ENCODE measurements around the gene ZXDC.

The ZXDC gene

GRCh38 chr3:126406389-126407296 lies 69.0 kb downstream of the ZXDC start:
- DNase-seq (ENCODE audit: insufficient read length, low spot score) (no peak), FAIRE-seq (no peak)
- TF ChIP-seq POU2F2 (IDR thresholded peaks at IDR 0.05; ENCODE audit: low read depth, low read length) (no peak), POLR2AphosphoS5 (IDR thresholded peaks at IDR 0.05; ENCODE audit: low read depth, low read length) (no peak), SPI1 (IDR thresholded peaks at IDR 0.05; ENCODE audit: low read depth, low read length) (no peak), TAF1 (IDR thresholded peaks at IDR 0.05; ENCODE audit: low read depth, low read length) (no peak), PAX5 (IDR thresholded peaks at IDR 0.05; ENCODE audit: insufficient read depth, low read length, severe bottlenecking) (no peak)

GRCh38 chr3:126402666-126403302 lies 72.9 kb downstream of the ZXDC start:
- no peak for FAIRE-seq
- no peak for DNase-seq (ENCODE audit: insufficient read length, low spot score)
- TF ChIP-seq TAF1 (IDR thresholded peaks at IDR 0.05; ENCODE audit: low read depth, low read length) = no peak
- no peak for TF ChIP-seq POU2F2 (IDR thresholded peaks at IDR 0.05; ENCODE audit: low read depth, low read length)
- TF ChIP-seq SPI1 (IDR thresholded peaks at IDR 0.05; ENCODE audit: low read depth, low read length) = no peak
- TF ChIP-seq POLR2AphosphoS5 (IDR thresholded peaks at IDR 0.05; ENCODE audit: low read depth, low read length) = no peak
- no peak for TF ChIP-seq POLR2A (IDR thresholded peaks at IDR 0.05; ENCODE audit: low read depth, low read length)
- TF ChIP-seq PAX5 (IDR thresholded peaks at IDR 0.05; ENCODE audit: insufficient read depth, low read length, severe bottlenecking) = no peak

GRCh38 chr3:126402178-126402577 lies 73.5 kb downstream of the ZXDC start:
- DNase-seq (ENCODE audit: insufficient read length, low spot score) (no peak), FAIRE-seq (no peak)
- TF ChIP-seq PAX5 (IDR thresholded peaks at IDR 0.05; ENCODE audit: insufficient read depth, low read length, severe bottlenecking) = no peak
- TF ChIP-seq TAF1 (IDR thresholded peaks at IDR 0.05; ENCODE audit: low read depth, low read length) = no peak
- no peak for TF ChIP-seq POLR2A (IDR thresholded peaks at IDR 0.05; ENCODE audit: low read depth, low read length)
- no peak for TF ChIP-seq POLR2AphosphoS5 (IDR thresholded peaks at IDR 0.05; ENCODE audit: low read depth, low read length)
- TF ChIP-seq SPI1 (IDR thresholded peaks at IDR 0.05; ENCODE audit: low read depth, low read length) = no peak

DNA sequence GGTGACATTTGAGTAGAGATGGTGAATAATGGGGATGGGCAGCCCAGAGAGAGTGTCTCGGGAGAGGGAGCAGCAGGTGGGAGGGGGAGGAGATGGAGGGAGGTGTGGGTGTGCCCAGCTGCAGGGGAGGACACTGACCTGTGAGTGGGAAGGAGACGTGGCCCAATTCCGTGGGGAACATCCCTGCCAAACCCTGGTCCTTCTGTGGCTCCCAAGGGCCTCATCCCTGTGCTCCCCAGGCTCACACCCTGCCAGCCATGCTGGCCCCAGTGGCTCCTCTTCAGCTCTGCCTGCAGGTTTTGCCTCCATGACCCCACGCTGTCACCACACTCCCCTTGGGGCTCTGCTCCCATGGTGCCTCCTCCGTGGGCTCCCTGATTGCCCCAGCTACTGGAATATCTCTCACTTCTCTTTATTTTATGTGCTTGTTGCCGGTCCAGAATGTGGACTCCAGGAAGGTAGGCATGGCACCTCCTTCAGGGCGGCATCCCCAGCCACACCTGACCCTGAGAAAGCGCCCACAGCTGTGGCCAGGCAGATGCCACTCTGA lies 74.0 kb downstream of the ZXDC start:
- DNase-seq (ENCODE audit: insufficient read length, low spot score) (no peak), FAIRE-seq (no peak)
- TF ChIP-seq PAX5 (IDR thresholded peaks at IDR 0.05; ENCODE audit: insufficient read depth, low read length, severe bottlenecking) = no peak
- no peak for TF ChIP-seq TAF1 (IDR thresholded peaks at IDR 0.05; ENCODE audit: low read depth, low read length)
- no peak for TF ChIP-seq SPI1 (IDR thresholded peaks at IDR 0.05; ENCODE audit: low read depth, low read length)
- TF ChIP-seq POU2F2 (IDR thresholded peaks at IDR 0.05; ENCODE audit: low read depth, low read length) = no peak
- TF ChIP-seq POLR2AphosphoS5 (IDR thresholded peaks at IDR 0.05; ENCODE audit: low read depth, low read length) = no peak
- TF ChIP-seq POLR2A (IDR thresholded peaks at IDR 0.05; ENCODE audit: low read depth, low read length) = no peak

GRCh38 chr3:126399756-126400155 lies 75.9 kb downstream of the ZXDC start:
- TF ChIP-seq POLR2A (IDR thresholded peaks at IDR 0.05; ENCODE audit: low read depth, low read length) (no peak), TAF1 (IDR thresholded peaks at IDR 0.05; ENCODE audit: low read depth, low read length) (no peak), POU2F2 (IDR thresholded peaks at IDR 0.05; ENCODE audit: low read depth, low read length) (no peak), POLR2AphosphoS5 (IDR thresholded peaks at IDR 0.05; ENCODE audit: low read depth, low read length) (no peak), PAX5 (IDR thresholded peaks at IDR 0.05; ENCODE audit: insufficient read depth, low read length, severe bottlenecking) (no peak), SPI1 (IDR thresholded peaks at IDR 0.05; ENCODE audit: low read depth, low read length) (no peak)
- no peak for DNase-seq (ENCODE audit: insufficient read length, low spot score)
- FAIRE-seq = no peak

GRCh38 chr3:126399351-126399735 lies 76.3 kb downstream of the ZXDC start:
- FAIRE-seq = no peak
- TF ChIP-seq SPI1 (IDR thresholded peaks at IDR 0.05; ENCODE audit: low read depth, low read length) (no peak), POU2F2 (IDR thresholded peaks at IDR 0.05; ENCODE audit: low read depth, low read length) (no peak), PAX5 (IDR thresholded peaks at IDR 0.05; ENCODE audit: insufficient read depth, low read length, severe bottlenecking) (no peak), POLR2AphosphoS5 (IDR thresholded peaks at IDR 0.05; ENCODE audit: low read depth, low read length) (no peak)
- DNase-seq (ENCODE audit: insufficient read length, low spot score) = no peak

- TF ChIP-seq TAF1 (IDR thresholded peaks at IDR 0.05; ENCODE audit: low read depth, low read length) (no peak), PAX5 (IDR thresholded peaks at IDR 0.05; ENCODE audit: insufficient read depth, low read length, severe bottlenecking) (no peak), POLR2AphosphoS5 (IDR thresholded peaks at IDR 0.05; ENCODE audit: low read depth, low read length) (no peak), POU2F2 (IDR thresholded peaks at IDR 0.05; ENCODE audit: low read depth, low read length) (no peak), POLR2A (IDR thresholded peaks at IDR 0.05; ENCODE audit: low read depth, low read length) (no peak), SPI1 (IDR thresholded peaks at IDR 0.05; ENCODE audit: low read depth, low read length) (no peak)
- no peak for FAIRE-seq
These were observed 77.0 kb downstream of the ZXDC start for GRCh38 chr3:126398423-126399350.

GRCh38 chr3:126397610-126398422 lies 77.9 kb downstream of the ZXDC start:
- DNase-seq (ENCODE audit: insufficient read length, low spot score) (no peak), FAIRE-seq (no peak)
- no peak for TF ChIP-seq PAX5 (IDR thresholded peaks at IDR 0.05; ENCODE audit: insufficient read depth, low read length, severe bottlenecking)
- no peak for TF ChIP-seq POU2F2 (IDR thresholded peaks at IDR 0.05; ENCODE audit: low read depth, low read length)
- no peak for TF ChIP-seq TAF1 (IDR thresholded peaks at IDR 0.05; ENCODE audit: low read depth, low read length)
- no peak for TF ChIP-seq POLR2A (IDR thresholded peaks at IDR 0.05; ENCODE audit: low read depth, low read length)
- no peak for TF ChIP-seq POLR2AphosphoS5 (IDR thresholded peaks at IDR 0.05; ENCODE audit: low read depth, low read length)
- TF ChIP-seq SPI1 (IDR thresholded peaks at IDR 0.05; ENCODE audit: low read depth, low read length) = no peak

More at GRCh38 chr3:126398423-126399350, 77.0 kb downstream of the ZXDC start:
- DNase-seq (ENCODE audit: insufficient read length, low spot score) = no peak

Data from GM12891 (cell line).